Neural cell (in vitro differentiated cells): ENCODE measurements around the gene PPM1H. TPM values are rescaled to one million over a fixed set of nuclear protein-coding genes. Genes with fewer than 3 reads are reported as not detected.

Experiments used
- H2AFZ ChIP-seq: fragments of 200-600, 300-800 bp; sonication (generic), shearing (Covaris generic); 2 replicates; pipeline ENCODE4 v1.6.0; 2014; ENCODE audit warnings: low read depth, mild to moderate bottlenecking, antibody characterized with exemption, low read length, moderate library complexity
- H3F3A ChIP-seq: fragments of 200-600 bp; shearing (Covaris generic); 2 replicates; pipeline ENCODE4 v1.6.1; 2016; ENCODE audit warnings: mild to moderate bottlenecking, moderate library complexity, mixed read lengths, antibody characterized with exemption, low read length; ENCODE audit not compliant: insufficient read depth, poor library complexity, severe bottlenecking
- H3K27ac ChIP-seq: fragments of 200-600, 300-800 bp; sonication (generic), shearing (Covaris generic); 2 replicates; pipeline ENCODE4 v1.5.1; 2014; ENCODE audit warnings: mild to moderate bottlenecking, low read length, moderate library complexity
- H3K27me3 ChIP-seq: fragments of 300-800, 200-600 bp; sonication (generic), shearing (Covaris generic); 2 replicates; pipeline ENCODE4 v1.6.0; 2014; ENCODE audit warnings: mild to moderate bottlenecking, low read depth, low read length, moderate library complexity; ENCODE audit not compliant: insufficient read depth
- H3K36me3 ChIP-seq: fragments of 300-800, 200-600 bp; sonication (generic), shearing (Covaris generic); 2 replicates; pipeline ENCODE4 v1.5.1; 2014; ENCODE audit warnings: mild to moderate bottlenecking, antibody characterized with exemption, low read length, moderate library complexity; ENCODE audit not compliant: insufficient read depth
- H3K4me2 ChIP-seq: fragments of 300-800, 200-600 bp; sonication (generic), shearing (Covaris generic); 2 replicates; pipeline ENCODE4 v1.6.0; 2014; ENCODE audit warnings: mild to moderate bottlenecking, low read length
- H3K4me3 ChIP-seq: fragments of 300-800, 200-600 bp; sonication (generic), shearing (Covaris generic); 2 replicates; pipeline ENCODE4 v1.5.1; 2014; ENCODE audit warnings: mild to moderate bottlenecking, low read length, moderate library complexity
- H3K79me2 ChIP-seq: fragments of 200-600 bp; shearing (Covaris generic); replicated peaks from 2 replicates; pipeline ENCODE4 v1.6.0; 2014; ENCODE audit warnings: mild to moderate bottlenecking, low read length, moderate library complexity; ENCODE audit not compliant: insufficient read depth
- H3K9ac ChIP-seq: fragments of 300-800, 200-600 bp; sonication (generic), shearing (Covaris generic); 2 replicates; pipeline ENCODE4 v1.6.1; 2016; ENCODE audit warnings: mild to moderate bottlenecking, low read length, mixed read lengths
- H3K9me2 ChIP-seq: fragments of 200-600 bp; shearing (Covaris generic); 2 replicates; pipeline ENCODE4 v1.6.1; 2016; ENCODE audit warnings: mild to moderate bottlenecking, low read length, mixed read lengths; ENCODE audit not compliant: insufficient read depth
- H3K9me3 ChIP-seq: fragments of 200-600, 300-800 bp; sonication (generic), shearing (Covaris generic); 2 replicates; pipeline ENCODE4 v1.6.1; 2016; ENCODE audit warnings: mild to moderate bottlenecking, mixed run types, low read length, moderate library complexity, mixed read lengths
- H4K20me1 ChIP-seq: fragments of 200-600 bp; shearing (Covaris generic); 2 replicates; pipeline ENCODE4 v1.6.1; 2016; ENCODE audit warnings: mild to moderate bottlenecking, mixed run types; ENCODE audit not compliant: insufficient read depth
- CTCF ChIP-seq: fragments of 450-650 bp; IDR thresholded peaks from 2 replicates; pipeline ENCODE4 v1.5.1; 2014; ENCODE audit warnings: antibody characterized with exemption, mild to moderate bottlenecking, moderate library complexity; ENCODE audit not compliant: poor library complexity, severe bottlenecking
- EP300 ChIP-seq: fragments of 450-650 bp; conservative IDR thresholded peaks from 2 replicates; pipeline ENCODE4 v1.6.1; 2014; ENCODE audit warnings: antibody characterized with exemption, mild to moderate bottlenecking, moderate library complexity; ENCODE audit not compliant: poor library complexity, severe bottlenecking
- EZH2 ChIP-seq: fragments of 200-600, 300-800 bp; shearing (Covaris generic), sonication (generic); IDR thresholded peaks from 2 replicates; pipeline ENCODE4 v1.6.1; 2014; ENCODE audit warnings: antibody characterized with exemption, low read length, borderline replicate concordance, mild to moderate bottlenecking; ENCODE audit not compliant: insufficient read depth, poor library complexity, severe bottlenecking
- MXI1 ChIP-seq: fragments of 450-650 bp; conservative IDR thresholded peaks from 2 replicates; pipeline ENCODE4 v1.6.1; 2014; ENCODE audit warnings: antibody characterized with exemption, mild to moderate bottlenecking; ENCODE audit not compliant: poor library complexity, severe bottlenecking
- POLR2AphosphoS5 ChIP-seq: IDR thresholded peaks from 2 replicates; pipeline ENCODE4 v1.6.1; 2012
- RAD21 ChIP-seq: fragments of 450-650 bp; conservative IDR thresholded peaks from 2 replicates; pipeline ENCODE4 v1.6.1; 2014; ENCODE audit warnings: antibody characterized with exemption, mild to moderate bottlenecking, moderate library complexity
- REST ChIP-seq: IDR thresholded peaks from 2 replicates; pipeline ENCODE4 v1.6.1; 2012; ENCODE audit warnings: borderline replicate concordance
- SMC3 ChIP-seq: fragments of 450-650 bp; conservative IDR thresholded peaks from 2 replicates; pipeline ENCODE4 v1.6.1; 2014; ENCODE audit warnings: antibody characterized with exemption, mild to moderate bottlenecking, moderate library complexity; ENCODE audit not compliant: poor library complexity
- TAF1 ChIP-seq: IDR thresholded peaks from 2 replicates; pipeline ENCODE4 v1.6.1; 2012; ENCODE audit warnings: low read depth
- polyA plus RNA-seq: library from polyadenylated mRNA; depleted of rRNA; stranded (reverse); fragments of >200 nt; gene quantifications from 2 replicates; pipeline ENCODE4 v1.2.3, GENCODE V29; 2014

PPM1H gene
- polyA plus RNA-seq, 1 donor from 2014 or later: 3.9 TPM

- Histone ChIP-seq H4K20me1 (no peaks in the 10 kb centered on the region), H3K4me3 (no peak overlapping the region), H3K36me3 (no peaks in the 10 kb centered on the region), H3K9me3 (no peaks in the 10 kb centered on the region), H3K9me2 (no peaks in the 10 kb centered on the region), H3K79me2 (no peaks in the 10 kb centered on the region), H3K27me3 (no peaks in the 10 kb centered on the region), H2AFZ (no peak overlapping the region), H3K4me2 (no peak overlapping the region), H3K9ac (no peak overlapping the region), H3K27ac (no peak overlapping the region), H3F3A (no peaks in the 10 kb centered on the region)
- no peak for TF ChIP-seq EZH2
- no peak for TF ChIP-seq REST
- no peak for TF ChIP-seq TAF1
- TF ChIP-seq CTCF: no peak
- TF ChIP-seq SMC3: no peak
- no peak for TF ChIP-seq RAD21
- no peak for TF ChIP-seq EP300
- TF ChIP-seq MXI1: no peak
- no peak for TF ChIP-seq POLR2AphosphoS5
Observed at GRCh38 chr12:62649412-62650138, 285.4 kb downstream of the PPM1H start.

GRCh38 chr12:62647586-62647985, 287.4 kb downstream of the PPM1H start:
- H3K9me2 ChIP-seq: no peaks in the 10 kb centered on the region
- H3K9ac ChIP-seq: no peak overlapping the region
- no peaks in the 10 kb centered on the region for H3K79me2 ChIP-seq
- H3K27me3 ChIP-seq: no peaks in the 10 kb centered on the region
- no peak overlapping the region for H3K27ac ChIP-seq
- no peaks in the 10 kb centered on the region for H3F3A ChIP-seq
- H2AFZ ChIP-seq: no peak overlapping the region
- H3K4me3 ChIP-seq: no peak overlapping the region
- H3K9me3 ChIP-seq: no peaks in the 10 kb centered on the region
- no peaks in the 10 kb centered on the region for H4K20me1 ChIP-seq
- no peak overlapping the region for H3K4me2 ChIP-seq
- H3K36me3 ChIP-seq: no peaks in the 10 kb centered on the region
- TF ChIP-seq MXI1 (no peak), EZH2 (no peak), TAF1 (no peak), EP300 (no peak), REST (no peak), SMC3 (no peak)
